Suppressor macrophage treated with lipopolysaccharide for 1 hour (primary cell): ENCODE measurements around the gene PCSK1.
A peak's percentile ranks its signal among the peaks of the same experiment; 100 is the strongest.
"Not testable (repeated sequence)": the region's sequence is repeated elsewhere in the genome, so short reads cannot be mapped to it uniquely, and the experiment has no call there.

Experiments
- DNase-seq, 3 donors: peaks; one replicate each; pipeline ENCODE4 v3.0.0-alpha.2; 2020 to 2022

Gene PCSK1

GRCh38 chr5:96425443-96425842, 7.6 kb downstream of the PCSK1 start:
- no peak for DNase-seq

DNA sequence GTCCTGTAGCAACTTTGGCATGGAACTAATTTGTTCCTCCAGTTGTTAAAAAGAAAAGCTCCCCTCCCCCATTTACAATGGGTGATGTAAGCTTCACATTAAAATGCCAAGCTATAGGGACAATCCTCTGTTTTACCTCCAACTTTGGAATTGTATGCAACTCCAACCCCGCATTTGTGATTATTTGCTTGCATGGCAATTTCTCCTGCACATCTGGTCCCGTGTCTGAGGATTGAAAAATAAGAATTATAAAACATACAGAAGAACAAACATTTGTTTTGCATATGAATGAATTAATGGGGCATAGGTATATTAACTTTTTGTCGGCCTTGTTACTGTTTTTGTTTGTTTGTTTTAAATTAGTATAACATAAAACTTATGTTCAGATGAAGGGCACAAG, 17.2 kb downstream of the PCSK1 start:
- DNase-seq: no peak

DNA sequence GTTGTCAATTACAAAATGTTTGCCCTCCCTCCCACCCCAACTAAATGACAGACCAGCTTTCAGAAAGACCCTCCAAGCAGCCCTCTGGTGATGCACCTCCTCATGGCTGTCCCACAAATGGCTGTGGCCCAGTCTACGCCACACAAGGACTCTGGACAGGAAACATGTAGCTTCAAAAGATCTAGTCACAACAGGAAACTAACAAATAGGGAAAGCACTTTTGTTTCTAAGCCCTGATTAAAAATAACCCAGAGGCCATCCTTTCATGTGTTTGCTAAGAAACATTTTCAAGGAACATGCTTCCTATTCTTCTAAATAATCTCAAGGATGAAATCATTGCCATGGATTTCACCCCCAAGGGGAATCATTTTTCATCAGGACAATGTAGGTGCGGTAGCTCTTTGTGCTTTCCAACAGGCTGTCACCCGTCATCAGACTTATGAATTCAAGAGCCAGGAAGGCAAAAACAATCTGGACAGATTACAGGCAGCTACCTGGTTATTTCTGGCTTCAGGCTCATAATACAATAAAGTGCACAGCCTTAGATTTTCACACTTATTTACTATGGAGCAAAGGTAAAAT, 20.1 kb downstream of the PCSK1 start:
- no peak for DNase-seq

DNA sequence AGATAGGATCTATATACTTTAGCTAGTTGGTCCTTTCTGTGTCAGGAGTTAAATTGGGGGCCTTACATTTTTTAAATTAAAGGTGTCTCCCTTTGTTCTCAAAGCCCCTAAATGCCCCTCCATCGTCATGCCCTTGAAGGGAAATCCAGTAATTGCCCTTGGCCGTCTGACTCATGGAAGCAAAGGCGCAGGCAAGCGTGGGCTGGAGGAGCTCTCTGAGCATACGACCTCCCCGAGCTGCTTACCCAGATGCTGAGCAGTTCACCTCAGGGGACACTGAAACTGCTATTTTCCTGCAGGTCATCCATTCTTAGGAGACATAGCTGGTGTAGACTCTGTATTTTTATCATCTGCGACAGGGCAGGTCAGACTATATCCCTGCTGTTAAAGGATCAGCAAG, 23.0 kb downstream of the PCSK1 start:
- no peak for DNase-seq

DNA sequence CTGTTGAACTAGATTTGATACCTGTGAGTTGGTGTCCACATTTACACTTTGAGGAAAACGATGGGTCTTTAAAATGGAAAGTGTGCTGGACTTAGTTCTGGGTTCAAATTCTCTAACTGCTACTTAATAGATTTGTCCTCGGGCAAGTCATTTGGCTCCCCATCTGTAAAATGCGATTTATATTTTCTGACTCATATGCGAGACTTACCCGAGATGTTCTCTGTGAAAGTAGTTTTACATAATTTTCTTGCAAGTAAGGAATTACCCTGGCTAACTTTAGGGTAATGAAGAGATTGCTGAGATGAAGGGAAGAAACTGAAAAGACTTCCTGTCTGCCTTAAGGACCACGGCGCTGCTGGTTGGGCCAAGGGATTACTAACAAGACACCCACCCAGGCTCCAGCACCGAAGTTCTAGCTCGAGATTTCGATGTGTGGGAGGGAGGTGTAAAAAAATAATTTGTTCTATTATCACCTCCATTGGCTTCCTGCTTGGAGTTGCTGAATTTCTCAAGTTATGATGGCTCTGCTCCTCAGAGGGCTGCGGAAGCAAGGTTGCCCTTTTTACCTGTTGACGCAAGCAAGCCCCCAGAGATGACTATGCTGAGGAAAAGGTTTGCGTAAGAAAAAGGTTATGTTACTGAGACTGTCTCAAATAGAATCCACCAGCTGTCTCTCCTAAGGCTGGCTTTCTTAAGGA, 24.1 kb downstream of the PCSK1 start:
- DNase-seq: no peak

DNA sequence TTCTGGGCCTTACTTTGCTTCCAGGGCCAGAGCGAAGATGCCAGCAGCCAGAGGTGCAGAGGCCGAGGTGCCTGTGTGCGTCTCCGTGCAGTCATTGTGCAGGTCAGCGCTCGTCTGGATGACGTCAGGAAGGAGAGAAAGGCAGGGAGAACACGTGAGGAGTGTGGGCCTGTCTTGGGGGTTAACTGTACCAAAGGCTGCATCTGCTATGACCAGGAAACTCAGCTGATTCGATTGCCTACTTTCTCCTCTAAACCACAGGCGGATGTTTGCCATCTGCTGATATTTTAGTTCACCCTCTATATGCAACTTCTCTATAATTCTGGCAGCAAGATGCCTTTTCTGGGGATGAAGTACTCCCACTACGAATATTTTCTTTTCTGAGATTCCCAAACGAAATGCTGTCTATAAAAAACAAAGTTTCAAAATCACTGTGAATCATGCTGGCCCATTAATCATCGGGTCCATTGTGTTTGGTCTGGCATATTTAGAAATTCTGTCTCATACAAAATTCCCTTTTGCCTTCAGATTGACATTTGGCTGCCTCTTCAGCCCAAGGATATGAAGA, 24.8 kb downstream of the PCSK1 start:
- peak; percentile 22 to 75 (median 60) for DNase-seq

- no peak for DNase-seq
These were observed 25.6 kb downstream of the PCSK1 start for GRCh38 chr5:96407436-96407835.

GRCh38 chr5:96404191-96404867, 28.7 kb downstream of the PCSK1 start:
- DNase-seq: no peak

GRCh38 chr5:96402500-96402899, 30.5 kb downstream of the PCSK1 start:
- DNase-seq: no peak

DNA sequence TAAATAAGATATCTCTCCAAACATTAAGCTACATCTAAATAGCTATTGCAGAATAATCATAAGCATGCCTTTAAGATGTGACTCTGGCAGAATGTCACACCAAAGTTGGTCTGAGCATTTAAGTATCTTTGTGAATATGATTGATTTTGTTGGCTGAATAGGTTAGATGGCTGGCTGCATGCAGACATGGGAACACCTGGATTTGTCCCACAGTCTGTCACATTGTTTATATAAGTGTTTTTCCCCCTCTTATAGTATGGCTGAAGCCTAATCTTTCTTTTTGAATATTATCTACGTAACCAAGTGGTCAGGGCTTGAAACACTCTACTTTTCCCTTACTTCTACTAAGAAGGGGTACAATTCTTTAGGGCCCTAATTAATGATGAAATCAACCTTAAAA, 36.2 kb downstream of the PCSK1 start:
- DNase-seq: no peak

- not testable (repeated sequence) for DNase-seq
These were observed 37.8 kb downstream of the PCSK1 start for GRCh38 chr5:96395295-96395694.

GRCh38 chr5:96391921-96392320, 41.1 kb downstream of the PCSK1 start:
- no peak for DNase-seq

- DNase-seq: no peak
These were observed 44.9 kb downstream of the PCSK1 start for GRCh38 chr5:96388176-96388575.

DNA sequence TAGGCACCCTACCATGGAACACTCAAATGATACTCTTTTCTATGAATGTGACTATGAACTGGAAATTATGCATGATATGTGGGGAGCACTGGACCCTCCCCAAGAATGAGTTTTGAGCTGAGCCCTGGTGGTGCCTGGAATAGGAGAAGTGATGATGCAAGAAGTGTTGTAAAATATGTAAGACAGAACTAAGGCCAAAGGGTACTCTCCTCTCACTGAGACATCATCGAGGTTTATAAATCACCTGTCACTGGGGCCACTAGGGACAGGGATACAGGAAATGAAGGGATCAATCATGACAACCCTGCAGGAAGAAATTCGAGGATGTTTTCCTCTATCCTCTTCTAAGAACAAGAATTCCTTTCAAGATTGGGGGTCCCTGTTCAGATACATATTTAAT, 45.4 kb downstream of the PCSK1 start:
- no peak for DNase-seq

DNA sequence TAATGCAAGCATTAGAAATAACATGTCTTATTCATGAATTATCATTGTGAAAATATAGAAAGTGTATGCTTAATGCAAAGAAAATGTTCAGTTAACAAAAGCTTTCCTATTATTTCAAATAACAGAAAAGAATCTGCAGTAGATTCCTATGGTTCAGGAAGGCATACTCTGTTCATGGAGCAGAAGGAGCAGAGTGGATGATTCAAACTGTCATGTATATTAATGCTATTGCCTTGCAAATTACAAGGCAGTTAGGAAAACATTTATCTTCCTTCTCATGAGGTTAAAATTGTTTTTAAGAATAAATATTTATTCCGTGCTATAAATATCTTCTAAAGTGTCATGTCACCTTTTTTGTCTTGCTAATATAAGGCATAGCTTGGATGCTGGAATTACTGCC, 47.5 kb downstream of the PCSK1 start:
- no peak for DNase-seq

DNA sequence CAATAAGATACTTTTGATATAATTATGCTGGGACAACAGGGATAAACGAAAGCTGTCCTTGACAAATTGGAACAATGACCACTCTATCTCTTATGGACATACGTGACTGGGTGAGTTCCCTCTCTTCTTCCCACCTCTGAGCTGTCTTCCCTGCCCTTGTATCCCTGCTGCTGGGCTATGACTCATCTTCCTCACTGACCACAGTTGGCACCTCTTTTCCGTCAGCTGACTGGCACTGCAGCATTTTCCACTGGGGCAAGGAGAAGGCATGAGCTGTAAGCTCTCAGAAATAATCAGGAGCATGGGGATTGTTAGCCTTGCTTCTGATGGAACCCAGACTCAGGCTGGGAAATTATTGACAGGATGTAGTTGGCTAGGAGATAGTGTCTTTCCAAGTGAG, 48.7 kb downstream of the PCSK1 start:
- peak; percentile 15 to 26 (median 25) for DNase-seq

- no peak for DNase-seq
These were observed 51.5 kb downstream of the PCSK1 start for GRCh38 chr5:96381526-96381925.

DNA sequence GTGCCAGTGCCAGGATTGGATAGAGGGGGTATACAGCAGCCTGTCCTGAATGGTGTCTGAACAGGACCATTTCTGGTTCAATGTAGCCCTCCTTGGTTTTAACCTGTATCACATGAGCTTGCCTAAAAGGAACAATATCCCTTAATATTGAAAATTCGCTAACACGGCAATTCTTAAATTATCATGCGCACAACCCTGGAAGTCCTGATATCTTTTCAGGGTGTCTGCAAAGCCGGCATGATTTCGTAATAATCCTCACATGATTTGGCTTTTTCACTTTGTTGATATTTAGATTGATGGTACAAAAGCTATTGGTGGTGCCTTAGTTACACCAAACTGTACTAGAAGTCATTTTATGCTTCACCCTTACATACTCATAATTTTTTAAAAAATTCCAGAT, 53.2 kb downstream of the PCSK1 start:
- DNase-seq: no peak

DNA sequence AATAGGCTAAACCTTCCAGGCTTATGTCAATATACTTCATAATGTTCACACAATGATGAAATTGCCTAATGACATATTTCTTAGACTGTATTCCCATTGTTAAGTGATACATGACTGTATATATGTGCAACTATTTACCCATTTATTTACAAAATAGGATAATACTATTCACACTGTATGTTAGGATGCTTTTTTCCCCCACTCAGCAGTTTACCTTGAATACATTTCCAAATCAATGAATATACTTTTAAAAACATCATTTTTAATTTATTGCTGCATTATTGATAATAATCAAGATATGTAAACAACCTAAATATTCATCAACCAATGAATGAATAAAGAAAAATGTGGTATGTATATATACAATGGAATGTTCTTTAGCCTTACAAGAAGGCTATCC, 55.5 kb downstream of the PCSK1 start:
- no peak for DNase-seq

DNA sequence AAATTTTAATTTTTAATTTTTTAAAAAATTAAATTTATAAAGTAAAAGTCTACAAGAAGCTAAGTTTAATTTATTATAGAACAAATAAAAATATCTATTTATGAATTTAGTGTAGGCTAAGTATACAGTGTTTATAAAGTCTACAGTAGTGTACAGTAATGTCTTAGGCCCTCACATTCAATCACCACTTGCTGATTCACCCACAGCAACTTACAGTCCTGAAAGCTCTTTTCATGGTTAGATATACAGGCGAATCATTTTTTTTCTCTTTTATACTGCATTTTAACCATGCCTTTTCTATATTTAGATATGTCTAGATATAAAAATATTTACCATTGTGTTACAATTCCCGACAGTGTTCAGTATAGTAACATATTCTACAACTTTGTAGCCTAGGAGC, 55.9 kb downstream of the PCSK1 start:
- no peak for DNase-seq

- no peak for DNase-seq
These were observed 58.4 kb downstream of the PCSK1 start for GRCh38 chr5:96374653-96375052.

GRCh38 chr5:96373381-96373733, 59.7 kb downstream of the PCSK1 start:
- no peak for DNase-seq

DNA sequence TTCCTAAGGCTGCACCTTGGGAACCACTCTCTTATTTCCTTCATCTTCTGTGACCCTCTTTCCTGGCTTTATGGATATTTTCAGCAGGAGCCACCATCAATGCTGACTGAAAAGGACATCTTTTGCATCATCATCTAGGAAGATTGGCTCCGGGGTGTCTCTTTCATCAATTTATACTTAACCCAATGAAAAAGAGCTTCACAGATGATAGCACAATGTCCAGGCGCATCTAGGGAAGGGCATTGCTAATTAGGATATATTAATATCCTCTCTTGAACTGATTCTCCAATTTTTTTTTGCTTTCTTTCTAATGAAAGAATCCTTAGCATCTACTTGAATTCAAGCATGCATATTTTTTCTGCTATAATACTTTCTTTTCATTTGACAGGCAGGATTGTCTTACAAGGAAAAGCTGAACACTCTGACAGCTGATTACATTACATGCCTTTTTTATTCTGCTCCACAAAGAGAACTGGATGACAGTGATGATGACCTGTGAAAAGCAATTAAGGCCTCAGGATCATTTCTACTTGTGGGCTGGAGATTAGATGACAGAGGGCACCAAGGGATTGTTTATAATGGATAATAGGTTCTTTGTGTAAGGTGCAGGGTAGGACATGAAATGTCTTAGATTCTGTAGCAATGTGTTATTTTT, 60.2 kb downstream of the PCSK1 start:
- no peak for DNase-seq

- DNase-seq: no peak
These were observed 62.1 kb downstream of the PCSK1 start for GRCh38 chr5:96370976-96371375.
